ENCODE data around the gene NOX4. TPM values are rescaled to one million over a fixed set of nuclear protein-coding genes. Genes with fewer than 3 reads are reported as not detected.

Gene NOX4
- total RNA-seq, 6 experiments from 2014 or later, result 0.18 to 0.62 (median 0.20) TPM; not detected in 1

DNA sequence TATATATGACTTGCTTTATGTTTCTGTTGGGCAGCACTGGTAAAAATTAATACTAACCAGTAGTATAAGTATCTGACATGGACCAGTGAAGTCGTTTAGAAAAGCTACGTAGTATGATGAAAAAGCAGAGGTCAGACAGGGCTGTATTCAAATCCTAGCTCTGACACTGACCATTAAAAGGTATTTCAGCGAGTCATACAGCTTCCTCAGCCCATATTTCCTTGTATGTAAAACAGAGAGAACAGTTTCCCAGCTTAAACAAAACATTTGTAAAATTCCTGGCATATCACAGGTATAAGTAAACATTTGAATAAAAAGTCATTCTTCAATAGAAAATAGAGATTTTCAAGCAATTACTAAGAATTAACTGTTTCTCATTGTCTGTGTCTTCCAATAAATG, 4.2 kb downstream of the NOX4 start:
- Histone ChIP-seq H3K4me1 (peaks cover 0 to 4% (median 0%) of the 10 kb centered on the region in 4 donors), H3K36me3 (no peaks in the 10 kb centered on the region), H3K9me3 (no peaks in the 10 kb centered on the region), H3K27me3 (no peaks in the 10 kb centered on the region), H3K27ac (no peak overlapping the region), H3K4me3 (no peak overlapping the region)
- TF ChIP-seq, protein P1, sequence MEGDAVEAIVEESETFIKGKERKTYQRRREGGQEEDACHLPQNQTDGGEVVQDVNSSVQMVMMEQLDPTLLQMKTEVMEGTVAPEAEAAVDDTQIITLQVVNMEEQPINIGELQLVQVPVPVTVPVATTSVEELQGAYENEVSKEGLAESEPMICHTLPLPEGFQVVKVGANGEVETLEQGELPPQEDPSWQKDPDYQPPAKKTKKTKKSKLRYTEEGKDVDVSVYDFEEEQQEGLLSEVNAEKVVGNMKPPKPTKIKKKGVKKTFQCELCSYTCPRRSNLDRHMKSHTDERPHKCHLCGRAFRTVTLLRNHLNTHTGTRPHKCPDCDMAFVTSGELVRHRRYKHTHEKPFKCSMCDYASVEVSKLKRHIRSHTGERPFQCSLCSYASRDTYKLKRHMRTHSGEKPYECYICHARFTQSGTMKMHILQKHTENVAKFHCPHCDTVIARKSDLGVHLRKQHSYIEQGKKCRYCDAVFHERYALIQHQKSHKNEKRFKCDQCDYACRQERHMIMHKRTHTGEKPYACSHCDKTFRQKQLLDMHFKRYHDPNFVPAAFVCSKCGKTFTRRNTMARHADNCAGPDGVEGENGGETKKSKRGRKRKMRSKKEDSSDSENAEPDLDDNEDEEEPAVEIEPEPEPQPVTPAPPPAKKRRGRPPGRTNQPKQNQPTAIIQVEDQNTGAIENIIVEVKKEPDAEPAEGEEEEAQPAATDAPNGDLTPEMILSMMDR (IDR thresholded peaks at IDR 0.05), result no peak
- TF ChIP-seq POLR2A (IDR thresholded peaks at IDR 0.05), result no peak
- ATAC-seq (no peak), DNase-seq (no peak)
- intact Hi-C loops (cut with DNase I), result no loop called here
- 68% methylated on average over 3 of the region's 3 CpGs for WGBS (ENCODE audit: insufficient coverage, low coverage, low lambda C conversion rate, missing lambda C conversion rate)

DNA sequence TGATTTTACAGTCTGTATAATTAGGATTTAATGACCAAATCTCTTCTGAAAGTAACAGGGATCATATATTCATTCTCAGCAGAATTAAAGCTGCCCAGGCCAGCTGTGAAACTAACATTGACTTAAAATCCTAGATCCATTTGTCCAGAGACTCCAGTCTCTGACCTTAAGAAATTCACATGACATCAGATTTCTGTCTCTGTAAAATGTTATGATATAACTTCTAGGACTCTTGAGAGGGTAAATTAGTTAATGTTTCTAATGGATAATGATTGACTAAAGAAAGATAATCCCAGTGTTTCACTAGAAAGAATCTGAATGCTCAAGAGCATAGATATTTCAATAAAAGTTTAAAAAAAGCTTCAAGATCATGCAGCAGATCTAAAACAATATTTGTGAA, 6.3 kb downstream of the NOX4 start:
- ATAC-seq, result no peak
- TF ChIP-seq, protein P1 (IDR thresholded peaks at IDR 0.05), result no peak
- TF ChIP-seq POLR2A (IDR thresholded peaks at IDR 0.05), result no peak
- no peak overlapping the region for H3K27ac ChIP-seq
- H3K36me3 ChIP-seq, result no peaks in the 10 kb centered on the region
- intact Hi-C loops (cut with DNase I), result no loop called here
- H3K27me3 ChIP-seq, result no peaks in the 10 kb centered on the region
- no peak for DNase-seq
- no peak overlapping the region for H3K4me3 ChIP-seq
- no peaks in the 10 kb centered on the region for H3K4me1 ChIP-seq
- H3K9me3 ChIP-seq, result no peaks in the 10 kb centered on the region

DNA sequence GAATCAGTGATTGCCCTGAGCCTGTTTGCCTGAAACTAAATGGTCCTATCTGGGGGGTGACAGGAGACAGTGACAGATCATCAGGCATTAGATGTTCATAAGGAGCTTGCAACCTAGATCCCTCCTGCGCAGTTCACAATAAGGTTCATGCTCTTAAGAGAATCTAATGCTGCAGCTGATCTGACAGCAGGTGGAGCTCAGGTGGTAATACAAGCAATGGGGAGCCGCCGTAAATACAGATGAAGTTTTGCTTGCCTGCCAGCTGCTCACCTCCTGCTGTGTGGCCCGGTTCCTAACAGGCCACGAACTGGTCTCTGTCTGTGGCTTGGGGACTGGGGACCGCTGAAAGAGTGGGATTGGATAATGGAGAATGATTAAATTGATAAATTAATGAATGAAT, 14.0 kb downstream of the NOX4 start:
- intact Hi-C loops (cut with DNase I), result no loop called here
- 33% methylated on average over 5 of the region's 6 CpGs for WGBS (ENCODE audit: insufficient coverage, low coverage, low lambda C conversion rate, missing lambda C conversion rate)
- Histone ChIP-seq H3K4me1 (no peaks in the 10 kb centered on the region), H3K36me3 (no peaks in the 10 kb centered on the region), H3K9me3 (no peaks in the 10 kb centered on the region), H3K27ac (no peak overlapping the region), H3K27me3 (no peaks in the 10 kb centered on the region), H3K4me3 (no peak overlapping the region)
- ATAC-seq, result peak; percentile 33 to 58 (median 55)
- DNase-seq, result no peak
- TF ChIP-seq, protein P1 (IDR thresholded peaks at IDR 0.05), result peak in 3 of 4 donors; percentile 4 to 20 (median 17)
- TF ChIP-seq POLR2A (IDR thresholded peaks at IDR 0.05), result no peak

DNA sequence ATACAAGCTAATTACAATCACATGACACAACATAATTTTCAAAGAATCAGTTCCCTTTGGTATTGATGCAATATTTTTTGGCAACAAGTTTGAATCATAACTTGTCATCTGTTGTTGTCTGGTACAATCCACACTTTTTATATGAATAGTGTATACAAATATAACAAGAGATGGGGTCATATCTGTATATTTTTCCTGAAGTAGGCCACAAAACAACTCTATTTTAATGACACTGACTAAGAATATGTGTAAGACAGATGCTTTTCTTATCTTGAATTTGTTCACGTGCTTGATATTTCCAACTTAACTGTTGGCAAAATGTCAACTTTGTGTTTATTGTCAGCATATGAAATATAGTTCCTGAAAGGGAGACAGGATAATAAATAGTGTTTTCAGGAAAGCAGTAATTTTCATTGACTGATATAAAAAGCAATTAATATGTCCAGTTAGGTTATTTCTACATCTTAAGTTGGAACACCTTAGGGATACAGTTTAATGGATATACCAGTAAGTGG, 27.9 kb downstream of the NOX4 start:
- ATAC-seq, result no peak
- Histone ChIP-seq H3K4me3 (no peak overlapping the region), H3K9me3 (no peaks in the 10 kb centered on the region), H3K27me3 (no peaks in the 10 kb centered on the region), H3K4me1 (no peaks in the 10 kb centered on the region), H3K36me3 (no peaks in the 10 kb centered on the region), H3K27ac (no peak overlapping the region)
- WGBS (ENCODE audit: insufficient coverage, low coverage, low lambda C conversion rate, missing lambda C conversion rate), result 21% methylated on average over 1 of the region's 1 CpG
- intact Hi-C loops (cut with DNase I), result no loop called here
- DNase-seq, result no peak
- TF ChIP-seq, protein P1 (IDR thresholded peaks at IDR 0.05), result no peak
- no peak for TF ChIP-seq POLR2A (IDR thresholded peaks at IDR 0.05)

DNA sequence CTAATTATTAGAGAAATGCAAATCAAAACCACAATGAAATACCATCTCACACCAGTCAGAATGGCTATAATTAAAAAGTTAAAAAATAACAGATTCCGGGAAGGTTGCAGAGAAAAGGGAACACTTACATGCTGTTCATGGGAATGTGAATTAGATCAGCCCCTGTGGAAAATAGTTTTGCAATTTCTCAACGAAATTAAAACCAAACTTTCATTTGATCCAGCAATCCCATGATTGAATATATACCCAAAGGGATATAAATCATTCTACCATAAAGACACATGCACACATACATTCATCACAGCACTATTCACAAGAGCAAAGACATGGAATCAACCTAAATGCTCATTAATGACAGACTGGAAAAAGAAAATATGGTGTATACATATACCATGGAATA, 32.5 kb downstream of the NOX4 start:
- intact Hi-C loops (cut with DNase I), result no loop called here
- WGBS (ENCODE audit: insufficient coverage, low coverage, low lambda C conversion rate, missing lambda C conversion rate), result 45% methylated on average over 2 of the region's 2 CpGs
- H3K4me3 ChIP-seq, result no peak overlapping the region
- no peak for DNase-seq
- TF ChIP-seq POLR2A (IDR thresholded peaks at IDR 0.05), result no peak
- TF ChIP-seq, protein P1 (IDR thresholded peaks at IDR 0.05), result no peak
- no peak for ATAC-seq
- H3K36me3 ChIP-seq, result no peaks in the 10 kb centered on the region
- H3K9me3 ChIP-seq, result no peaks in the 10 kb centered on the region
- no peaks in the 10 kb centered on the region for H3K4me1 ChIP-seq
- no peak overlapping the region for H3K27ac ChIP-seq
- H3K27me3 ChIP-seq, result no peaks in the 10 kb centered on the region
